A673 (cell line): ENCODE data around the gene PARD3. TPM values are rescaled to one million over a fixed set of nuclear protein-coding genes. Genes with fewer than 3 reads are reported as not detected.

Source experiments
- BruUV-seq: library from RNA; stranded (reverse); fragments of 400-500 nt; replicated peaks from 2 replicates; lab custom pipeline; 2021; lab: Mats Ljungman, UMichigan
- CTCF ChIA-PET: fragments of 300-600 bp; sonication (Branson Sonifier 250); formaldehyde crosslinking; loops from one replicate; lab custom pipeline; 2022; ENCODE audit warnings: antibody characterized with exemption; lab: Charles Lee
- POLR2A ChIA-PET: fragments of 300-600 bp; sonication (Branson Sonifier 250); formaldehyde crosslinking; loops from one replicate; lab custom pipeline; 2022; ENCODE audit warnings: antibody characterized with exemption; ENCODE audit not compliant: low non-redundant PET; lab: Charles Lee
- DNase-seq: peaks from one replicate; pipeline ENCODE4 v3.0.0-alpha.2; 2015; ENCODE audit warnings: low spot score
- H3K27ac ChIP-seq: fragments of 200-600 bp; sonication (generic); 2 replicates; pipeline ENCODE4 v1.5.1; 2016; ENCODE audit warnings: mixed run types, low read depth, mild to moderate bottlenecking, mixed read lengths, antibody characterized with exemption, low read length; ENCODE audit not compliant: poor library complexity, severe bottlenecking
- H3K27me3 ChIP-seq: fragments of 200-600 bp; sonication (generic); replicated peaks from 2 replicates; pipeline ENCODE4 v1.6.1; 2017; ENCODE audit warnings: mixed run types, low read depth, mild to moderate bottlenecking, mixed read lengths, antibody characterized with exemption, low read length; ENCODE audit not compliant: insufficient read depth, poor library complexity
- H3K36me3 ChIP-seq: fragments of 200-600 bp; sonication (generic); 2 replicates; pipeline ENCODE4 v1.6.1; 2016; ENCODE audit warnings: mixed run types, mild to moderate bottlenecking, mixed read lengths, antibody characterized with exemption, low read length; ENCODE audit not compliant: insufficient read depth, poor library complexity, severe bottlenecking
- H3K4me1 ChIP-seq: fragments of 200-600 bp; sonication (generic); 2 replicates; pipeline ENCODE4 v1.6.1; 2017; ENCODE audit warnings: mixed run types, mild to moderate bottlenecking, mixed read lengths, antibody characterized with exemption, low read length; ENCODE audit not compliant: insufficient read depth, poor library complexity, severe bottlenecking
- H3K4me3 ChIP-seq: fragments of 200-600 bp; sonication (generic); 2 replicates; pipeline ENCODE4 v1.5.1; 2016; ENCODE audit warnings: low read depth, mixed run types, mild to moderate bottlenecking, mixed read lengths, low read length; ENCODE audit not compliant: poor library complexity, severe bottlenecking
- H3K9me3 ChIP-seq: fragments of 200-600 bp; sonication (generic); 2 replicates; pipeline ENCODE4 v1.6.1; 2016; ENCODE audit warnings: mixed run types, low read depth, mild to moderate bottlenecking, mixed read lengths, antibody characterized with exemption, low read length; ENCODE audit not compliant: poor library complexity, severe bottlenecking
- EZH2 ChIP-seq: fragments of 200-600 bp; sonication (generic); IDR thresholded peaks from 2 replicates; pipeline ENCODE4 v1.6.1; 2017; ENCODE audit warnings: borderline replicate concordance, low read depth, mild to moderate bottlenecking, mixed read lengths, antibody characterized with exemption, low read length; ENCODE audit not compliant: poor library complexity, severe bottlenecking
- intact Hi-C: fragments of 100-400 bp; cut with micrococcal nuclease; formaldehyde crosslinking; loops from one replicate; pipeline ENCODE4 v1.10.0; 2022; ENCODE audit not compliant: unreplicated experiment
- total RNA-seq: library from RNA; stranded (reverse); gene quantifications from 2 replicates; pipeline ENCODE4 v1.2.3, GENCODE V29; 2021
- TF ChIP-seq, protein P1 (sequence below): fragments of 300-800, 200-600 bp; sonication (generic); conservative IDR thresholded peaks from 2 replicates; pipeline ENCODE4 v1.5.1; 2017; ENCODE audit warnings: low read depth, mild to moderate bottlenecking, antibody characterized with exemption, low read length, moderate library complexity, mixed read lengths

Gene PARD3
- total RNA-seq, 1 experiment from 2014 or later: 28.0 TPM

DNA sequence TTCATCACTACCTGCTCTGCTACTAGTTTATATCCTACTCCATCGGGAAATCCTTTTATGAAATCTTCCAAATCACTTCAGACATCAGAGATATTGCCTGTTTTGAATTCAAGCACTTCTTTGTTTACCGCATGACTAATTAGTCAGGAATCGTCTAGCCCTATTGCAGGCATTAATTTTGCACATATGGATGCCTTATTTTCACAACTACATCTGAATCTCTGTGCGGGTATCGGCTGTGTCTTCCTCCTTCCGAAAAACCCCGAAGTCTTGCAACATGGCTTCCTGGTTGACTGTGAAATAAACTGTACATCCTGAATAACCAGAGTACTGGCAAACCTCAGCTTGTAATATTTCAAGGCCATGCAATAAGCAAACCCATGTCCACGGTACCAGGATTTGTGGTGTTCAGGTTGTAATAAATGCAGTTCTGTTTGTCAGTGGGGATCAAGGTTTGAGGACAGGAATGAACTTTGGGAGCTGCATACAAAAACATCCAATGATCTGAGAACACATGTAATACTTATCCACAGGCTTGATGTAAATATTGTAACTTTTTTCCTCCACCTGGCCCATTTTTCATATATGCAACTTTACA, 642.1 kb downstream of the PARD3 start:
- no peaks in the 10 kb centered on the region for H3K36me3 ChIP-seq
- no peak overlapping the region for H3K4me3 ChIP-seq
- no TSS peak for BruUV-seq
- no peak for DNase-seq
- no peak overlapping the region for H3K27ac ChIP-seq
- no peaks in the 10 kb centered on the region for H3K27me3 ChIP-seq
- intact Hi-C loops: no loop called here
- POLR2A ChIA-PET: no interaction called here
- CTCF ChIA-PET: no interaction called here
- no peaks in the 10 kb centered on the region for H3K9me3 ChIP-seq
- TF ChIP-seq, protein P1, sequence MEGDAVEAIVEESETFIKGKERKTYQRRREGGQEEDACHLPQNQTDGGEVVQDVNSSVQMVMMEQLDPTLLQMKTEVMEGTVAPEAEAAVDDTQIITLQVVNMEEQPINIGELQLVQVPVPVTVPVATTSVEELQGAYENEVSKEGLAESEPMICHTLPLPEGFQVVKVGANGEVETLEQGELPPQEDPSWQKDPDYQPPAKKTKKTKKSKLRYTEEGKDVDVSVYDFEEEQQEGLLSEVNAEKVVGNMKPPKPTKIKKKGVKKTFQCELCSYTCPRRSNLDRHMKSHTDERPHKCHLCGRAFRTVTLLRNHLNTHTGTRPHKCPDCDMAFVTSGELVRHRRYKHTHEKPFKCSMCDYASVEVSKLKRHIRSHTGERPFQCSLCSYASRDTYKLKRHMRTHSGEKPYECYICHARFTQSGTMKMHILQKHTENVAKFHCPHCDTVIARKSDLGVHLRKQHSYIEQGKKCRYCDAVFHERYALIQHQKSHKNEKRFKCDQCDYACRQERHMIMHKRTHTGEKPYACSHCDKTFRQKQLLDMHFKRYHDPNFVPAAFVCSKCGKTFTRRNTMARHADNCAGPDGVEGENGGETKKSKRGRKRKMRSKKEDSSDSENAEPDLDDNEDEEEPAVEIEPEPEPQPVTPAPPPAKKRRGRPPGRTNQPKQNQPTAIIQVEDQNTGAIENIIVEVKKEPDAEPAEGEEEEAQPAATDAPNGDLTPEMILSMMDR: no peak
- no peak for TF ChIP-seq EZH2
- H3K4me1 ChIP-seq: peaks cover 13% of the 10 kb centered on the region

DNA sequence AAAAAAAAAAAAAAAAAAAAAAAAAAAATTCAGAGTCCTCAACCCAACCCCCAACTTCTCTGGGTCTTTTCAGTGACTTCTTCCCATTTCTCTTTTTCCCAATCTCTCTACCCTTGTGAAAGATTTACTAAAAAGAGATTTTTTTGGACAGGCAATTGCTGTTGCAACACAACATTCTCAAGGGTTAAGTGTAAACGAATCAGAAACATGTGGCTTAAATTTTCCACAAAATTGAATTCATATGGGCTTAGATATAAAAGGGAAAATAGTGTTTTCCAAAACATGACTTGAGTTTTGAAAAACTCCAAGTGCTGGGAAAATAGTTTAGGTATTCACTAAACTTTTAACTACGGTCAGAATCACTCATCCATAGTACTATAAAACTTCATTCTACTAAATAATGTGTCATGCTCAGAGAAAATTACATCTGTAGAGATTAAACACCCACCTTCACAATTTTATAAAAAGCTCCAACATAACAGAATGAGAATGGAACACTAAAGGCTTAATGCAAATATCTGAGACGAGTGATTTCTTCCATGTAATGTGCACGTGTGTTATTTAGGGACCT, 643.1 kb downstream of the PARD3 start:
- Histone ChIP-seq H3K27me3 (no peaks in the 10 kb centered on the region), H3K4me1 (peaks cover 10% of the 10 kb centered on the region), H3K9me3 (no peaks in the 10 kb centered on the region), H3K36me3 (no peaks in the 10 kb centered on the region), H3K27ac (no peak overlapping the region), H3K4me3 (no peak overlapping the region)
- DNase-seq: peak; percentile 41
- CTCF ChIA-PET: no interaction called here
- no TSS peak for BruUV-seq
- TF ChIP-seq, protein P1: no peak
- no peak for TF ChIP-seq EZH2
- POLR2A ChIA-PET: interaction anchor here (0.6 kb wide), 1 partner anchor 20 kb away, joined by 6 read pairs; no protein-coding TSS in a partner anchor
- intact Hi-C loops: no loop called here

DNA sequence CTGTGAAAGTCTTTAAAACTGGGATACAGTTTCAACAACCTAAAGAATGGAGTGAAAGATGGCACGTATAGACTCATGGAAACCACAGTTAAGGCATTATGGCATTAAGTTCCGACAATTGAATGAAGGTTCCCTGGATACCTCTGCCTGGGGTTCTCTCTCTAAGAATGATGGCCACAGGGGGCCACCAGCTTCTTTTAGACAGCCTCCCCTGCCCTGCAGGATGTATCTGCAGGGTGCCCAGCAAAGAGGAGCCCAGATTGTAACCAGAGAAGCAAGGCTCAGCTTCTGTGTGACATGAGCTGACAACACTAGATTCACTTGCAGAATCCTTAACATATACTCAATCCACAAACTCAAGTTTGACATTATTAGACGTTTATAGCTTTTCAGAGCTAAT, 645.4 kb downstream of the PARD3 start:
- TF ChIP-seq EZH2: no peak
- TF ChIP-seq, protein P1: no peak
- peak; percentile 65 for DNase-seq
- H3K27me3 ChIP-seq: no peaks in the 10 kb centered on the region
- H3K4me3 ChIP-seq: no peak overlapping the region
- H3K27ac ChIP-seq: no peak overlapping the region
- no TSS peak for BruUV-seq
- intact Hi-C loops: no loop called here
- ChIA-PET CTCF (no interaction called here), POLR2A (no interaction called here)
- peaks cover 10% of the 10 kb centered on the region for H3K4me1 ChIP-seq
- H3K9me3 ChIP-seq: no peaks in the 10 kb centered on the region
- H3K36me3 ChIP-seq: no peaks in the 10 kb centered on the region
